HK-2 (cell line): Measurements from ENCODE around the gene MIOX.

ENCODE experiments used
- DNase-seq: peaks from one replicate; pipeline ENCODE4 v3.0.0-alpha.2; 2018; ENCODE audit not compliant: unreplicated experiment

Gene MIOX

GRCh38 chr22:50473855-50474671 is 12.6 kb upstream of the MIOX start:
- DNase-seq = peak; percentile 44

- peak; percentile 88 for DNase-seq
Observed at GRCh38 chr22:50474710-50475651, 11.7 kb upstream of the MIOX start, which contains the start of gene SBF1. TSS of gene SBF1 (minus strand) at chr22:50475035. CDS start at chr22:50474840, 195 bp downstream.

DNA sequence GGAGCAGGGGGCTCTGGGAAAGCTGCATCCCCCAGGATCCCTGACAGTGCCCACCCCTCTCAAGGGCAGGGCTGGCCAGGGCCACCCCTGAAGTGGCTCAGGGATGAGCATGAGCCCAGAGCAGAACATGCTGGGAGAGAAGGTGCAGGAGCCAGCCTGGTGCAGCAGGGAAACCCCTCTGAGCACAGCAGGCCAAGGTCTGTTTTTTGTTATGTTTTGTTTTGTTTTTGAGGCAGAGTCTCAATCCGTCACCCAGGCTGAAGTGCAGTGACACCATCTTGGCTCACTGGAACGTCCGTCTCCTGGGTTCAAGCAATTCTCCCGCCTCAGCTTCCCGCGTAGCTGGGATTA is 11.0 kb upstream of the MIOX start:
- no peak for DNase-seq

- no peak for DNase-seq
Observed at GRCh38 chr22:50476868-50477267, 9.8 kb upstream of the MIOX start.

DNA sequence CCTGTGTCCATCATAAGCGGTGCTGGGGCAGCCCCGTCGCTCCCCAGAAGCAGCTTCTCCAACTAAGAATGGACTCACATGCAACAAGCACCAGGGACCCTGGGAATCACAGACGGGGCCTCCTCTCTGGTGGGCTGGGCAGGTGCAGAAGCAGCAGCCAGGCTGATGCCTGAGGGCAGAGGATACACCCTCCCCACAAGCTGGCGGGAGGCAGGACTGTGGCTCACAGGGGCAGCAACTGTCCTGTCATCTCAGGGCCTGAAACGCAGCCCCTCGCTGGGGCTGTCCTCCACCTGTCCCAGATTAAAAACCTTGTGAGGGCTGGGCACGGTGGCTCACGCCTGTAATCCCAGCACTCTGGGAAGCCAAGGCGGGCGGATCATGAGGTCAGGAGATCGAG is 8.7 kb upstream of the MIOX start:
- DNase-seq = no peak

- DNase-seq = no peak
Observed at GRCh38 chr22:50479721-50480120, 6.9 kb upstream of the MIOX start.

- no peak for DNase-seq
Observed at GRCh38 chr22:50481045-50481439, 5.6 kb upstream of the MIOX start.

GRCh38 chr22:50481440-50482106 is 5.1 kb upstream of the MIOX start, which contains the start of gene ADM2:
TSS of gene ADM2 (plus strand) at chr22:50481543. CDS start at chr22:50481848, 305 bp downstream.
- DNase-seq = no peak

DNA sequence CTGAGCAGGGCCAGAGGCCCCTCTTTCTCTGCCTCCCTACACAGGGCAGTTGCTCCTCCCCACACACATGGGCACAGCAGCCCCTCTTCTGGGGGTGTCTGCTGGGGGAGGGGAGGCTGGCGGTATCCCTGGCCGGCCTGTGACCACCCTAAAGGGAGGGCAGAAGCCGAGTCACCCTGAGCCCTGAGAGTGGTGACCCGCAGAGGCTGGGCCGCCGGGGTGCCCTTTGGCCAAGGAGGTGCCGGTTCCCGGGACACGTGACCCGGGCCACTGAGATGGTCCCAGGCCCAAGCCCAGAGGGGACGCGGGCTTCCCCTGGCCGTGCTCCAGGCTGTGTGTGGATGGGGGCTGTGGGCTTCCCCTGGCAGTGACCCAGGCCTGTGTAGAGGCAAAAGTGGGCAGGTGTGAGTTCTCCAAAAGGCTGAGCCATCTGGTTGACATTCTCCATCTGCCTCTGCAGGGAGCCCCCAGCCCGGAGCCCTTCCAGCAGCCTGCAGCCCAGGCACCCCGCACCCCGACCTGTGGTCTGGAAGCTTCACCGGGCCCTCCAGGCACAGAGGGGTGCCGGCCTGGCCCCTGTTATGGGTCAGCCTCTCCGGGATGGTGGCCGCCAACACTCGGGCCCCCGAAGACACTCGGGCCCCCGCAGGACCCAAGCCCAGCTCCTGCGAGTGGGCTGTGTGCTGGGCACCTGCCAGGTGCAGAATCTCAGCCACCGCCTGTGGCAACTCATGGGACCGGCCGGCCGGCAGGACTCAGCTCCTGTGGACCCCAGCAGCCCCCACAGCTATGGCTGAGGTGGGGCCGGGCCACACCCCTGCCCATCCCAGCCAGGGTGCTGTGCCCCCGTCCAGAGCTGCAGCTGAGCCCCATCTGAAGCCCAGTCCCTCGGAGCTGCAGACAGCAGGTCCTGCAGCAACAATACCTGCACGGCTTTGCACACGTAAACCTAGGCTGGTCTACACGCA is 4.3 kb upstream of the MIOX start:
- no peak for DNase-seq

- no peak for DNase-seq
Observed at GRCh38 chr22:50483106-50483505, 3.6 kb upstream of the MIOX start.

DNA sequence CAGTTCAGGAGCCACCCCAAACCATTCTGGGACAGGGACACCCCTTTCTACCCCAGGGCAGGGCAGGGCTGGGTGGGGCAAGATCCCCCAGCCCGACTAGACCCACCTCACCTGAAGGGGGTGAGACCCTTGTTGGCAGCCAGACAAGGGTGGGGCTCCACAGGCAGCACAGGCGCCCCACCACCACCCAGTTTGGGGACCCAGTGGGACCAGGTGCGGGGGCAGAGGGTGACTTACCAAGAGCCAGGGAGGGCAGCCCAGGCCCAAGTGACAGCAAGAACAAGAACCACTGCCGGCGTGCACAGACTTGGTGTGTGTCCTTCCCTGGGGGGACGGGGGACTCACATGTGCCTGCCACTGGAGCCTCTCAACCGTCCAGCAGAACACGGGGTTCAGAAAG is 3.1 kb upstream of the MIOX start:
- no peak for DNase-seq

GRCh38 chr22:50483977-50484853 is 2.4 kb upstream of the MIOX start:
- DNase-seq = peak; percentile 53

DNA sequence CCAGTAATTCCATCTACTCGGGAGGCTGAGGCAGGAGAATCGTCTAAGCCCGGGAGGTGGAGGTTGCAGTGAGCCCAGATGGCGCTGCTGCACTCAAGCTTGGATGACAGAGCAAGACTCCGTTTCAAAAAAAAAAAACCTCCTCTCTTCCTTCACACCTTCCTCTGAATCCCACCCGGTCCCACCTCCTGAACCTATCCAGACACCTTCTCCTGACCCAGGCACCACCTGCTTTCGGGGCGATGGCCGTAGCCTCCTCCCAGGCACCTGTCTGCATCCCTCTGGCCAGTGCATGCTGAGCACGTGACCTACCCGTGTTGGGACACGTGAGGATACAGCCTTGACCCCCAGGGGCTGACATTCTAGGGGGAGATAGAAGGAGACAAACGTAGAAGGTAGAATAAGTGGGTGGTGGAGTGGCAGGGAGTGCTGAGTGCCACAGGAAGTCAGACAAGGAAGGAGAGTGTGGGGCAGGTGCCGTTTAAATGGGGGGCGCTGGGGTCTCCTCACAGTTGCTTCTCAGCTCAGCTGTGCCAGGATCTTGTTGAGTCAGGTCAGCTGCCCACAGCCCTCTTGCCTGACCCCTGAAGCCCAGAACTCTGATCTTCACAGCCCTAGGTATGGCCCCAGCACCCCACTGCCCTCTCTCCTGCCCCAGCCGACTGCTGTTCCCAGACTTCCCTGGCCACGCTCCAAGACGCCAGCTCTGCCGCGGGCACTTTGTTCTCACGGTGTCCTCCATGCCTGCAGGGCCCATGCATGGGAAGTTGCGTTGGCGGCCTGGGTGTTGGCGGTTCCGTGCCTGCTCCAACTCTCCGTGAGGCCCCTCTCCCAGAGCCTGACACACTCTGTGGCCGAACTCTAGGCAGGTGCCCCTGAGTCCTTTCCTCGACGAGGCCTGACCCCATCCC is 1.2 kb upstream of the MIOX start:
- no peak for DNase-seq

GRCh38 chr22:50487290-50488005 is 789 bp downstream of the MIOX start:
- no peak for DNase-seq

- no peak for DNase-seq
Observed at GRCh38 chr22:50488006-50488677, 1.5 kb downstream of the MIOX start.

GRCh38 chr22:50488886-50489285 is 2.2 kb downstream of the MIOX start:
- no peak for DNase-seq

- no peak for DNase-seq
Observed at GRCh38 chr22:50489363-50490243, 2.9 kb downstream of the MIOX start.
